HG02678 (cell line): ENCODE data around the gene NTRK1.

Source experiments
- ATAC-seq: cut with Tn5 transposase; IDR thresholded peaks from one replicate; pipeline ENCODE4 v1.9.1; 2021; ENCODE audit warnings: mild to moderate bottlenecking, moderate library complexity; ENCODE audit not compliant: unreplicated experiment

NTRK1 gene

GRCh38 chr1:156895927-156896326 lies 35.3 kb downstream of the NTRK1 start:
- ATAC-seq, result no peak

- no peak for ATAC-seq
Measured at GRCh38 chr1:156896490-156897033, 35.9 kb downstream of the NTRK1 start.

- no peak for ATAC-seq
Measured at GRCh38 chr1:156897078-156897825, 36.6 kb downstream of the NTRK1 start.

GRCh38 chr1:156898161-156898566 lies 37.5 kb downstream of the NTRK1 start:
- ATAC-seq, result no peak

- ATAC-seq, result no peak
Measured at GRCh38 chr1:156898971-156899664, 38.5 kb downstream of the NTRK1 start.

GRCh38 chr1:156899956-156900718 lies 39.5 kb downstream of the NTRK1 start:
- no peak for ATAC-seq

- ATAC-seq, result no peak
Measured at GRCh38 chr1:156900896-156901589, 40.4 kb downstream of the NTRK1 start.

- no peak for ATAC-seq
Measured at GRCh38 chr1:156901590-156901900, 40.9 kb downstream of the NTRK1 start.

GRCh38 chr1:156901966-156902915 lies 41.6 kb downstream of the NTRK1 start:
- no peak for ATAC-seq

- ATAC-seq, result no peak
Measured at GRCh38 chr1:156903328-156904091, 42.8 kb downstream of the NTRK1 start.

- no peak for ATAC-seq
Measured at GRCh38 chr1:156904187-156904959, 43.7 kb downstream of the NTRK1 start.

GRCh38 chr1:156905176-156905575 lies 44.5 kb downstream of the NTRK1 start:
- no peak for ATAC-seq

GRCh38 chr1:156905651-156906050 lies 45.0 kb downstream of the NTRK1 start:
- no peak for ATAC-seq

GRCh38 chr1:156906206-156906906 lies 45.7 kb downstream of the NTRK1 start:
- no peak for ATAC-seq

- no peak for ATAC-seq
Measured at GRCh38 chr1:156908541-156908940, 47.9 kb downstream of the NTRK1 start.

GRCh38 chr1:156908955-156909354 lies 48.3 kb downstream of the NTRK1 start:
- no peak for ATAC-seq

GRCh38 chr1:156909671-156910070 lies 49.0 kb downstream of the NTRK1 start:
- no peak for ATAC-seq

- no peak for ATAC-seq
Measured at GRCh38 chr1:156910309-156910782, 49.7 kb downstream of the NTRK1 start.
